DMS 273 (cell line): ENCODE results near the gene KSR1.

Source experiments
- DNase-seq: peaks from one replicate; lab custom pipeline; 2025; ENCODE audit not compliant: unreplicated experiment; lab: John Stamatoyannopoulos, UW

The KSR1 gene

GRCh38 chr17:27512511-27513346 is 56.5 kb downstream of the KSR1 start:
- DNase-seq = no peak

- no peak for DNase-seq
Measured at GRCh38 chr17:27513849-27514248, 57.6 kb downstream of the KSR1 start.

- DNase-seq = no peak
Measured at GRCh38 chr17:27514595-27515413, 58.6 kb downstream of the KSR1 start.

- peak; percentile 19 for DNase-seq
Measured at GRCh38 chr17:27518048-27518447, 61.8 kb downstream of the KSR1 start.

- DNase-seq = no peak
Measured at GRCh38 chr17:27518545-27519521, 62.6 kb downstream of the KSR1 start.

- no peak for DNase-seq
Measured at GRCh38 chr17:27519550-27519949, 63.3 kb downstream of the KSR1 start.

GRCh38 chr17:27520491-27521185 is 64.4 kb downstream of the KSR1 start:
- no peak for DNase-seq

- DNase-seq = no peak
Measured at GRCh38 chr17:27521281-27522027, 65.2 kb downstream of the KSR1 start.

- no peak for DNase-seq
Measured at GRCh38 chr17:27522028-27522635, 65.9 kb downstream of the KSR1 start.

GRCh38 chr17:27523712-27524111 is 67.5 kb downstream of the KSR1 start:
- DNase-seq = no peak

GRCh38 chr17:27524594-27524993 is 68.3 kb downstream of the KSR1 start:
- DNase-seq = no peak

GRCh38 chr17:27525316-27525715 is 69.1 kb downstream of the KSR1 start:
- DNase-seq = no peak

- DNase-seq = no peak
Measured at GRCh38 chr17:27525836-27526603, 69.8 kb downstream of the KSR1 start.

GRCh38 chr17:27526604-27527002 is 70.4 kb downstream of the KSR1 start:
- DNase-seq = no peak

GRCh38 chr17:27529230-27529796 is 73.1 kb downstream of the KSR1 start:
- peak; percentile 84 for DNase-seq

- DNase-seq = no peak
Measured at GRCh38 chr17:27530764-27531391, 74.6 kb downstream of the KSR1 start.

GRCh38 chr17:27531469-27531961 is 75.3 kb downstream of the KSR1 start:
- DNase-seq = no peak
